Neural cell (in vitro differentiated cells): Measurements from ENCODE around the gene HDAC4. TPM values are rescaled to one million over a fixed set of nuclear protein-coding genes. Genes with fewer than 3 reads are reported as not detected.

Experiments used
- H2AFZ ChIP-seq: fragments of 200-600, 300-800 bp; sonication (generic), shearing (Covaris generic); 2 replicates; pipeline ENCODE4 v1.6.0; 2014; ENCODE audit warnings: low read depth, mild to moderate bottlenecking, antibody characterized with exemption, low read length, moderate library complexity
- H3F3A ChIP-seq: fragments of 200-600 bp; shearing (Covaris generic); 2 replicates; pipeline ENCODE4 v1.6.1; 2016; ENCODE audit warnings: mild to moderate bottlenecking, moderate library complexity, mixed read lengths, antibody characterized with exemption, low read length; ENCODE audit not compliant: insufficient read depth, poor library complexity, severe bottlenecking
- H3K27ac ChIP-seq: fragments of 200-600, 300-800 bp; sonication (generic), shearing (Covaris generic); 2 replicates; pipeline ENCODE4 v1.5.1; 2014; ENCODE audit warnings: mild to moderate bottlenecking, low read length, moderate library complexity
- H3K27me3 ChIP-seq: fragments of 300-800, 200-600 bp; sonication (generic), shearing (Covaris generic); 2 replicates; pipeline ENCODE4 v1.6.0; 2014; ENCODE audit warnings: mild to moderate bottlenecking, low read depth, low read length, moderate library complexity; ENCODE audit not compliant: insufficient read depth
- H3K36me3 ChIP-seq: fragments of 300-800, 200-600 bp; sonication (generic), shearing (Covaris generic); 2 replicates; pipeline ENCODE4 v1.5.1; 2014; ENCODE audit warnings: mild to moderate bottlenecking, antibody characterized with exemption, low read length, moderate library complexity; ENCODE audit not compliant: insufficient read depth
- H3K4me2 ChIP-seq: fragments of 300-800, 200-600 bp; sonication (generic), shearing (Covaris generic); 2 replicates; pipeline ENCODE4 v1.6.0; 2014; ENCODE audit warnings: mild to moderate bottlenecking, low read length
- H3K4me3 ChIP-seq: fragments of 300-800, 200-600 bp; sonication (generic), shearing (Covaris generic); 2 replicates; pipeline ENCODE4 v1.5.1; 2014; ENCODE audit warnings: mild to moderate bottlenecking, low read length, moderate library complexity
- H3K79me2 ChIP-seq: fragments of 200-600 bp; shearing (Covaris generic); replicated peaks from 2 replicates; pipeline ENCODE4 v1.6.0; 2014; ENCODE audit warnings: mild to moderate bottlenecking, low read length, moderate library complexity; ENCODE audit not compliant: insufficient read depth
- H3K9ac ChIP-seq: fragments of 300-800, 200-600 bp; sonication (generic), shearing (Covaris generic); 2 replicates; pipeline ENCODE4 v1.6.1; 2016; ENCODE audit warnings: mild to moderate bottlenecking, low read length, mixed read lengths
- H3K9me2 ChIP-seq: fragments of 200-600 bp; shearing (Covaris generic); 2 replicates; pipeline ENCODE4 v1.6.1; 2016; ENCODE audit warnings: mild to moderate bottlenecking, low read length, mixed read lengths; ENCODE audit not compliant: insufficient read depth
- H3K9me3 ChIP-seq: fragments of 200-600, 300-800 bp; sonication (generic), shearing (Covaris generic); 2 replicates; pipeline ENCODE4 v1.6.1; 2016; ENCODE audit warnings: mild to moderate bottlenecking, mixed run types, low read length, moderate library complexity, mixed read lengths
- H4K20me1 ChIP-seq: fragments of 200-600 bp; shearing (Covaris generic); 2 replicates; pipeline ENCODE4 v1.6.1; 2016; ENCODE audit warnings: mild to moderate bottlenecking, mixed run types; ENCODE audit not compliant: insufficient read depth
- EP300 ChIP-seq: fragments of 450-650 bp; conservative IDR thresholded peaks from 2 replicates; pipeline ENCODE4 v1.6.1; 2014; ENCODE audit warnings: antibody characterized with exemption, mild to moderate bottlenecking, moderate library complexity; ENCODE audit not compliant: poor library complexity, severe bottlenecking
- EZH2 ChIP-seq: fragments of 200-600, 300-800 bp; shearing (Covaris generic), sonication (generic); IDR thresholded peaks from 2 replicates; pipeline ENCODE4 v1.6.1; 2014; ENCODE audit warnings: antibody characterized with exemption, low read length, borderline replicate concordance, mild to moderate bottlenecking; ENCODE audit not compliant: insufficient read depth, poor library complexity, severe bottlenecking
- MXI1 ChIP-seq: fragments of 450-650 bp; conservative IDR thresholded peaks from 2 replicates; pipeline ENCODE4 v1.6.1; 2014; ENCODE audit warnings: antibody characterized with exemption, mild to moderate bottlenecking; ENCODE audit not compliant: poor library complexity, severe bottlenecking
- POLR2AphosphoS5 ChIP-seq: IDR thresholded peaks from 2 replicates; pipeline ENCODE4 v1.6.1; 2012
- RAD21 ChIP-seq: fragments of 450-650 bp; conservative IDR thresholded peaks from 2 replicates; pipeline ENCODE4 v1.6.1; 2014; ENCODE audit warnings: antibody characterized with exemption, mild to moderate bottlenecking, moderate library complexity
- REST ChIP-seq: IDR thresholded peaks from 2 replicates; pipeline ENCODE4 v1.6.1; 2012; ENCODE audit warnings: borderline replicate concordance
- SMC3 ChIP-seq: fragments of 450-650 bp; conservative IDR thresholded peaks from 2 replicates; pipeline ENCODE4 v1.6.1; 2014; ENCODE audit warnings: antibody characterized with exemption, mild to moderate bottlenecking, moderate library complexity; ENCODE audit not compliant: poor library complexity
- TAF1 ChIP-seq: IDR thresholded peaks from 2 replicates; pipeline ENCODE4 v1.6.1; 2012; ENCODE audit warnings: low read depth
- polyA plus RNA-seq: library from polyadenylated mRNA; depleted of rRNA; stranded (reverse); fragments of >200 nt; gene quantifications from 2 replicates; pipeline ENCODE4 v1.2.3, GENCODE V29; 2014
- TF ChIP-seq, protein P1 (sequence below): fragments of 450-650 bp; IDR thresholded peaks from 2 replicates; pipeline ENCODE4 v1.5.1; 2014; ENCODE audit warnings: antibody characterized with exemption, mild to moderate bottlenecking, moderate library complexity; ENCODE audit not compliant: poor library complexity, severe bottlenecking

Gene HDAC4
- polyA plus RNA-seq, 1 donor from 2014 or later, result 3.4 TPM

DNA sequence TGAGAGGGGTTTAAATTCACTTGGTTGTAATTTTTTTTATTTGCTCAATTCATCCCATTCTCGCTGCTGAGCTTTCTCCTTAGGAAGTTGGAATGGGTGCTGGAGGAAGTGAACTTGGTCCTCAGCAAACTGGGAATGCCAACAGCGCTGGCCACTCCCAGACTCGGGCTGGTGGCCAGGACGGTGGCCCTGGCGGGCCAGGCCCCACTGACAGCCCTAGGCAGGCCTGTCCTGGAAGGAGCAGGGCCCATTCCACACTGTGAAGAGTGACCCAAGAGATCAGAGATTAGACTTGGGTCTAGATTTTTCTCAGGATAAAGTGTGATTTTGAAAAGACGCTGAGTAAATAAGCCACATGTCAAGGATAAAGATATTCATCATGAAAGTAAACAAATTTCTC is 132.7 kb downstream of the HDAC4 start:
- Histone ChIP-seq H2AFZ (no peak overlapping the region), H3K27ac (no peak overlapping the region), H3K9ac (no peak overlapping the region), H3K27me3 (no peaks in the 10 kb centered on the region), H3K4me3 (no peak overlapping the region), H3K9me2 (no peaks in the 10 kb centered on the region), H4K20me1 (no peaks in the 10 kb centered on the region), H3F3A (no peaks in the 10 kb centered on the region), H3K36me3 (no peaks in the 10 kb centered on the region), H3K9me3 (no peaks in the 10 kb centered on the region), H3K4me2 (no peak overlapping the region), H3K79me2 (peaks cover 11% of the 10 kb centered on the region)
- TF ChIP-seq EP300 (no peak), REST (no peak), POLR2AphosphoS5 (no peak), TAF1 (no peak)
- TF ChIP-seq, protein P1, sequence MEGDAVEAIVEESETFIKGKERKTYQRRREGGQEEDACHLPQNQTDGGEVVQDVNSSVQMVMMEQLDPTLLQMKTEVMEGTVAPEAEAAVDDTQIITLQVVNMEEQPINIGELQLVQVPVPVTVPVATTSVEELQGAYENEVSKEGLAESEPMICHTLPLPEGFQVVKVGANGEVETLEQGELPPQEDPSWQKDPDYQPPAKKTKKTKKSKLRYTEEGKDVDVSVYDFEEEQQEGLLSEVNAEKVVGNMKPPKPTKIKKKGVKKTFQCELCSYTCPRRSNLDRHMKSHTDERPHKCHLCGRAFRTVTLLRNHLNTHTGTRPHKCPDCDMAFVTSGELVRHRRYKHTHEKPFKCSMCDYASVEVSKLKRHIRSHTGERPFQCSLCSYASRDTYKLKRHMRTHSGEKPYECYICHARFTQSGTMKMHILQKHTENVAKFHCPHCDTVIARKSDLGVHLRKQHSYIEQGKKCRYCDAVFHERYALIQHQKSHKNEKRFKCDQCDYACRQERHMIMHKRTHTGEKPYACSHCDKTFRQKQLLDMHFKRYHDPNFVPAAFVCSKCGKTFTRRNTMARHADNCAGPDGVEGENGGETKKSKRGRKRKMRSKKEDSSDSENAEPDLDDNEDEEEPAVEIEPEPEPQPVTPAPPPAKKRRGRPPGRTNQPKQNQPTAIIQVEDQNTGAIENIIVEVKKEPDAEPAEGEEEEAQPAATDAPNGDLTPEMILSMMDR, result no peak

- no peak overlapping the region for H3K9ac ChIP-seq
- no peaks in the 10 kb centered on the region for H4K20me1 ChIP-seq
- no peaks in the 10 kb centered on the region for H3K9me2 ChIP-seq
- H3K4me2 ChIP-seq, result no peak overlapping the region
- H3K9me3 ChIP-seq, result no peaks in the 10 kb centered on the region
- no peaks in the 10 kb centered on the region for H3K36me3 ChIP-seq
- H3K27ac ChIP-seq, result no peak overlapping the region
- TF ChIP-seq TAF1 (no peak), EZH2 (no peak), REST (no peak), EP300 (no peak), POLR2AphosphoS5 (no peak), MXI1 (no peak), SMC3 (no peak), RAD21 (no peak)
- TF ChIP-seq, protein P1, result no peak
- H3F3A ChIP-seq, result no peaks in the 10 kb centered on the region
- H3K4me3 ChIP-seq, result no peak overlapping the region
- no peak overlapping the region for H2AFZ ChIP-seq
- H3K27me3 ChIP-seq, result no peaks in the 10 kb centered on the region
- H3K79me2 ChIP-seq, result peaks cover 8% of the 10 kb centered on the region
Measured at GRCh38 chr2:239267288-239267951, 133.4 kb downstream of the HDAC4 start.
